OCI-M1 (cell line): Measurements from ENCODE around the gene QTRT2.

Experiments
- DNase-seq: peaks from one replicate; lab custom pipeline; 2025; lab: John Stamatoyannopoulos, UW

QTRT2 gene

DNA sequence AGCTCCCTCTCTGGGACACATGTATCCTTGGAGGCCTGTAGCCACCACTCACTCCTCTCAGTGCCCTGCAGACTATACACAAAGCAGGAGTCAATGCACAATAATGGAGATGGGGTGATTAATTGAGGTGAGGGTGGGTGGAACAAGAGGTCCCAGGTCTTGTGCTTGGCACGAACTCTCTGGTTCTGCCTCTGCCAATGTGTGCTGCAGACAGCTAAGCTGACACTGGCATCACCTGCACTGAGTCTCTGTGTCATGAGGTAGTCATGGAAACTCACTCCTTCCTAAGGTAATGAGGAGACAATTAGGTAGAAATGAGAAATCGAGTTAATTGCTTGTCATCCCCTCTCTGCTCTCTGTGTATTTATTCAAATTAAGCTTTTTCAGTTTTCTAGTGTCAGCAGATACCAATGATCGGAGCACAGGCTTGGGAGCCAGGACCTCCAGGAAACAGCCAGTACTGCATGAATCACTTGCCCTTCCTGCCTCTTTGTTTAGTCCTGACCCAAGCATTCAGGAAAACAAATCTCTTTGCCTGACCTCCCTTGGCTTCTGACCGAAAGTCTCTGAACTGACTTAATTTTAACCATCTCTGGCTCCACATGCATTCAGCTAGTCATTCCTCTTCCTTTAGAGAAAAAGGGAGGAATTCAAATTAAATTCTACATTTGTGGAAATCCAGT, 65.6 kb downstream of the QTRT2 start:
- no peak for DNase-seq

DNA sequence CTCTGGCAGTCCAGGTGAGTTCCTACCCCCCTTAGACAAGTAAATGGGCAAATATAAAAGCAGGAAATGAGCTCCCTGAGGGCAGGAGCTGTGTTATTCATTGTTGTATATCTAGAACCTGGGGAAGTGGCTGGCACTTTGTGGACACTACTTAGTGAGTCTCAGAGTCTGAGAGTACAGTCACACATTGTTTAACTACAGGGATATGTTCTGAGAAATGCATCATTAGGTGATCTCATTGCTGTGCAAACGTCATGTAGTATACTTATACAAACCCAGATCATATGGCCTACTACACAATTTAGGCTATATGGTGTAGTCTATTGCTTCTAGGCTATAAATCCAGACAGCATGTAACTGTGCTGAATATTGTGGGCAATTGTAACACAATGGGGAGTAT, 69.9 kb downstream of the QTRT2 start:
- DNase-seq: no peak

DNA sequence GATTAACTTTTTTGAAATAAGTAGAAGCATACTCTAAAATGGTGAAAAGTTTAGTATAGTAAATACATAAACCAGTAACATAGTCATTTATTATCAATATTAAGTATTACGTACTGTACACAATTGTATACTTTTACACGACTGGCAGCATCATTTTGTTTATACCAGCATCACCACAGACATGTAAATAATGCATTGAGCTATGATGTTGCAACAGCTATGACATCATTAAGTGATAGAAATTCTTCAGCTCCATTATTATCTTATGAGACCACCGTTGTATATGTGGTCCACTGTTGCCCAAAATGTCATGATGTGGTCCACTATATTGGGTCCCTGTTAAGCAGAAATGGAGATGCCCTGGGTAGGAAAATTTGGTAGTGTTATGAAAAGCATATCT, 71.0 kb downstream of the QTRT2 start:
- no peak for DNase-seq

DNA sequence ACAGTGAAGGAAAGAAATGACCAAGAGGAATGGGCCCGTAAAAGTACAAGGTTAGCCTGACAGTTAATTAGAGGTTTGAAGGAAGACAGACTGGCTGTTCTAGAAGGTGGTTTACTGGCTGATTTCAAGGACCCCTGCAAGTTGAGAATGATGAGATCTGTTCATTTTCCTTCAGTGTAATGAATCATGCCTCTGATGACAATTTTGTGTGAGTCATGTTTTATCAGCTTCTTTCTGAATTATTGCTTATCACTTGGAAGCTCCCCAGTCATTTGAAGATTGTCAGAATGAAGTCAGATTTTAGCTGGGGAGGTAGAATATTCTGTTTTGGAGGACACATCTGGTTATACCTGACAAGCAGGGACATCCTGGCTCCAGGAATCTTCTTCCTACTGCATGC, 71.7 kb downstream of the QTRT2 start:
- DNase-seq: no peak

DNA sequence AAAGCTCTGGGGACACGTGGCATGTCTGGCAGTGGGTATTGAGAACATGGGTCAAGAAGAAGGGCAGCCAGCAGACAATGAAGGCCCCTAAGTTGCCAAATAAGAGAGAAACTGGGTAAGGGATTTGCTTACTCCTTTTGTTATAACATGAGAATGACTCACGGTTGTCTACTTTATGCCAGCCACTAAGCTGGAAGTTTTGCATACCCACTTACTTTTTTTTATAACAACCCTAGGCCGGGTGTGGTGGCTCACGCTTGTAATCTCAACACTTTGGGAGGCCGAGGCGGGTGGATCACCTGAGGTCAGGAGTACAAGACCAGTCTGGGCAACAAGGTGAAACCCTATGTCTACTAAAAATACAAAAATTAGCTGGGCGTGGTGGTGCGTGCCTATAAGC, 72.3 kb downstream of the QTRT2 start:
- DNase-seq: no peak

DNA sequence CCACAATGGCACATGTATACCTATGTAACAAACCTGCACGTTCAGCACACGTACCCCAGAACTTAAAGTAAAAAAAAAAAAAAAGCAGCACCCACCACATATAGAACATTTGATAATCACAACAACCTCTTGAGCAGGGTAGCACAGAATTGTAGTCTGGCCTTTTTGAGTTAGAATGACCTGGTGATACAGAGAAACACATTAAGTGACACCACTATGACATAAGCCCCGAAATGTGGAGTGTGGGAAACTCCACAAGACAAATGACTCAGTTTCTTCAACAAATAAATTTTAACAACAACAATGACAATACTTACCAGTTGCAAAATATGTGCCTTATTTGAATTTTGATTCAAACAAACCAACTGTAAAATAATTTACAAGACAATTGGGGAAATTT, 76.0 kb downstream of the QTRT2 start:
- DNase-seq: no peak

DNA sequence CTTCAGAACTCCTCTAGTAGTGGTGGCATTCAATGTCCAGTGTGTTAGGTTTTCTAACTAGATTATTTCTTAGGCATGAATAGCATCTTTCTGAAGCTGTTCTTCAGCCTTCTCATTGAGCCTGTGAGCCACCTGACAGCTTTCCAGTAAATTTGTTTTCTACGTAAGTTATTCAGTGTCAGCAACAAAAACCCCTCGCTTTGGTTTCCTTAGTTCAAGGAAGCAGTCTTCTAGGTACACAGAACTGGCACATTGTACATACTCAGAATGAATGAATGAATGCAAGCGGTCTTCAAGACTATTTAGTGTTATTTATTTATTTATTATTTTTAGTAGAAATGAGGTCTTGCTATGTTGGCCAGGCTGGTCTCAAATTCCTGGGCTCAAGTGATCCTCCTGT, 77.4 kb downstream of the QTRT2 start:
- DNase-seq: no peak
